ENCODE results near the gene TMEM72.

GRCh38 chr10:44982496-44982895 lies 71.4 kb downstream of the TMEM72 start:
- TF ChIP-seq ZNF274 (IDR thresholded peaks at IDR 0.05; ENCODE audit: low read depth, low read length) (no peak), YY1 (IDR thresholded peaks at IDR 0.05; ENCODE audit: insufficient read depth, insufficient read length) (no peak)
